Heart left ventricle (tissue), 16 donors: ENCODE results near the gene SAGE1. TPM values are rescaled to one million over a fixed set of nuclear protein-coding genes. Genes with fewer than 3 reads are reported as not detected.
"Not testable (repeated sequence)": the region's sequence is repeated elsewhere in the genome, so short reads cannot be mapped to it uniquely, and the experiment has no call there.

Experiments used
- ATAC-seq, 4 donors: fragments of 200-7000 bp; cut with Tn5 transposase; one replicate each; pipeline ENCODE4 v1.9.1; 2020 to 2022; ENCODE audit warnings: moderate library complexity in 4 of 4, mild to moderate bottlenecking in 3 of 4, moderate number of reproducible peaks in 1 of 4
- DNase-seq, 5 donors: peaks; one replicate each; pipeline ENCODE4 v3.0.0-alpha.2; 2020
- H3K27ac ChIP-seq, 12 donors: fragments of 200-600 bp; sonication (generic) in 4 of 12; one replicate each; pipeline versions ENCODE4 v1.5.0 to v1.8.0; 2016 to 2022; ENCODE audit warnings: mild to moderate bottlenecking in 2 of 12
- H3K27me3 ChIP-seq, 9 donors: fragments of 200-600 bp; sonication (generic) in 2 of 9; one replicate each; pipeline versions ENCODE4 v1.5.1 to v1.8.0; 2016 to 2022; ENCODE audit warnings: mild to moderate bottlenecking in 3 of 9
- H3K36me3 ChIP-seq, 9 donors: fragments of 200-600 bp; sonication (generic) in 2 of 9; one replicate each; pipeline versions ENCODE4 v1.5.0 to v1.8.0; 2018 to 2022; ENCODE audit warnings: mild to moderate bottlenecking in 2 of 9
- H3K4me1 ChIP-seq, 12 donors: fragments of 200-600 bp; sonication (generic) in 4 of 12; one replicate each; pipeline versions ENCODE4 v1.5.0 to v1.8.0; 2016 to 2022; ENCODE audit warnings: mild to moderate bottlenecking in 3 of 12
- H3K4me3 ChIP-seq, 12 donors: fragments of 200-600 bp; sonication (generic) in 4 of 12; one replicate each; pipeline versions ENCODE4 v1.5.0 to v1.8.0; 2017 to 2022; ENCODE audit warnings: mild to moderate bottlenecking in 9 of 12, moderate library complexity in 4 of 12
- H3K9me3 ChIP-seq, 12 donors: fragments of 200-600 bp; sonication (generic) in 4 of 12; one replicate each; pipeline versions ENCODE4 v1.5.0 to v1.8.0; 2016 to 2022; ENCODE audit warnings: mild to moderate bottlenecking in 1 of 12
- CTCF ChIP-seq, 12 donors: fragments of 200-600 bp; sonication (generic) in 4 of 12; IDR thresholded peaks; one replicate each; pipeline versions ENCODE4 v1.5.0 to v1.8.0; 2018 to 2022; ENCODE audit warnings: antibody characterized with exemption in 12 of 12, mild to moderate bottlenecking in 5 of 12
- POLR2A ChIP-seq, 2 donors: fragments of 450-650 bp; IDR thresholded peaks; one replicate each; pipeline ENCODE4 v1.6.1; 2017; ENCODE audit warnings: antibody characterized with exemption in 2 of 2, mild to moderate bottlenecking in 2 of 2, moderate library complexity in 2 of 2
- WGBS, 4 donors: extraction: QIAGEN DNeasy Blood & Tissue Kit in 2 of 4; methylation state at CpG; one replicate each; pipeline versions ENCODE4 v1.1.5 to v1.1.7; 2013 to 2018; 5-methylcytosine and 5-hydroxymethylcytosine counted together
- intact Hi-C, 10 donors: fragments of 100-400 bp; cut with DNase I; formaldehyde crosslinking; loops; one replicate each; pipeline versions ENCODE4 v1.11.1 to v1.14.2; 2022
- polyA plus RNA-seq, 2 donors: library from polyadenylated mRNA; stranded (reverse); fragments of 200-250 nt; gene quantifications; one replicate each; pipeline ENCODE4 v1.2.3, GENCODE V29; 2013
- total RNA-seq, 9 donors: library from RNA; depleted of rRNA in 2 of 9; stranded (reverse); fragments of >200 nt in 2 of 9; fragmentation: NEBNext Ultra II Directional in 3 of 9; extraction: Animal tissue kit (Norgen Biotek cat#: 25700) in 3 of 9; gene quantifications; one replicate each; pipeline versions ENCODE4 v1.1.0 to v1.2.4, GENCODE V29; 2016 to 2023
- donor health status: ischemic (EF 13 %, LVEDD 7.1; RV severe dilation, severe dysfunction).
- donor health status: healthy with polysubstance abuse.
- donor health status: DM: no; HTN: yes; CAD: no.
- donor health status: DM: no; HTN: no; CAD: no.
- donor health status: ischemic (EF 25% LVEDD 6.9; RV normal size, moderate dysfunction).
- donor health status: ischemic (EF 25% LVEDD 5.7; RV mildly dilated, moderate dysfunction).
- donor health status: healthy.
- donor health status: DM: yes; HTN: yes; CAD: no.
- donor health status: ischemic (EF 35%, LVEDD 5.7; RV mildly dilated, moderate dysfunction).
- donor health status: nonischemic (EF 11% LVEDD 7.7; RV severe dilation, severe dysfunction).
- donor health status: DM: yes; HTN: yes; CAD: no.
- donor health status: PGD.
- donor health status: ischemic (EF 29% LVEDD 5.4; RV normal size, mild dysfunction).
- donor health status: nonischemic (EF 23%, LVEDD 6.1; RV moderate dilation, normal function).

Gene SAGE1
- total and polyA plus RNA-seq, 11 donors, result not detected

- ATAC-seq (no peak), DNase-seq (no peak)
- intact Hi-C loops, result no loop called here
- H3K27ac ChIP-seq, result no peak overlapping the region
- H3K36me3 ChIP-seq, result no peaks in the 10 kb centered on the region
- no peaks in the 10 kb centered on the region for H3K4me1 ChIP-seq
- no peaks in the 10 kb centered on the region for H3K9me3 ChIP-seq
- no peak overlapping the region for H3K4me3 ChIP-seq
- WGBS, 4 donors, result 80 to 83% (median 82%) methylated on average over 5 of the region's 5 CpGs
- H3K27me3 ChIP-seq, result peaks cover 0 to 28% (median 0%) of the 10 kb centered on the region in 9 donors
- no peak for TF ChIP-seq CTCF (IDR thresholded peaks at IDR 0.05)
- no peak for TF ChIP-seq POLR2A (IDR thresholded peaks at IDR 0.05)
These were observed 20.9 kb downstream of the SAGE1 start for GRCh38 chrX:135914404-135914803.

GRCh38 chrX:135920516-135920915 lies 27.0 kb downstream of the SAGE1 start:
- H3K27ac ChIP-seq, H3K4me1 ChIP-seq, H3K36me3 ChIP-seq, ATAC-seq, H3K9me3 ChIP-seq, H3K4me3 ChIP-seq, DNase-seq: not testable (repeated sequence)
- WGBS, 4 donors, result 38 to 70% (median 52%) methylated on average over 1 of the region's 1 CpG
- intact Hi-C loops, result loop anchor here in 1 of 10 donors (10.0 kb wide), 1 partner anchor 436 kb away; no protein-coding TSS in a partner anchor
- H3K27me3 ChIP-seq, result peaks cover 0 to 17% (median 0%) of the 10 kb centered on the region in 9 donors

- Histone ChIP-seq H3K27me3 (peaks cover 0 to 13% (median 0%) of the 10 kb centered on the region in 9 donors), H3K4me1 (no peaks in the 10 kb centered on the region), H3K9me3 (no peaks in the 10 kb centered on the region), H3K4me3 (no peak overlapping the region), H3K27ac (no peak overlapping the region), H3K36me3 (no peaks in the 10 kb centered on the region)
- 54 to 78% (median 67%) methylated on average over 5 of the region's 5 CpGs for WGBS, 4 donors
- DNase-seq, result no peak
- ATAC-seq, result no peak
- intact Hi-C loops, result loop anchor here in 1 of 10 donors (10.0 kb wide), 1 partner anchor 439 kb away; no protein-coding TSS in a partner anchor
- no peak for TF ChIP-seq CTCF (IDR thresholded peaks at IDR 0.05)
- TF ChIP-seq POLR2A (IDR thresholded peaks at IDR 0.05), result no peak
These were observed 29.8 kb downstream of the SAGE1 start for GRCh38 chrX:135923353-135923752.

GRCh38 chrX:135927897-135928296 lies 34.4 kb downstream of the SAGE1 start:
- H3K27ac ChIP-seq, result no peak overlapping the region
- no peak overlapping the region for H3K4me3 ChIP-seq
- intact Hi-C loops, result loop anchor here in 1 of 10 donors (10.0 kb wide), 1 partner anchor 443 kb away; no protein-coding TSS in a partner anchor
- no peaks in the 10 kb centered on the region for H3K4me1 ChIP-seq
- H3K36me3 ChIP-seq, result no peaks in the 10 kb centered on the region
- ATAC-seq (no peak), DNase-seq (no peak)
- 38 to 71% (median 52%) methylated on average over 2 of the region's 2 CpGs for WGBS, 4 donors
- TF ChIP-seq POLR2A (IDR thresholded peaks at IDR 0.05) (no peak), CTCF (IDR thresholded peaks at IDR 0.05) (no peak)
- H3K9me3 ChIP-seq, result no peaks in the 10 kb centered on the region
- peaks cover 0 to 6% (median 0%) of the 10 kb centered on the region in 9 donors for H3K27me3 ChIP-seq
